Stimulated activated naive CD4-positive, alpha-beta T cell (primary cell): ENCODE data around the gene MRPL53.

Experiments
- DNase-seq, 6 experiments: peaks; one replicate each; lab custom pipeline; 2025; lab: John Stamatoyannopoulos, UW

Gene MRPL53

GRCh38 chr2:74472086-74472944 lies at the start of gene MRPL53:
Gene MRPL53 (minus strand): TSS chr2:74472680. CDS start chr2:74472660, 20 bp downstream.
- DNase-seq = peak; percentile 88 to 96 (median 94)

DNA sequence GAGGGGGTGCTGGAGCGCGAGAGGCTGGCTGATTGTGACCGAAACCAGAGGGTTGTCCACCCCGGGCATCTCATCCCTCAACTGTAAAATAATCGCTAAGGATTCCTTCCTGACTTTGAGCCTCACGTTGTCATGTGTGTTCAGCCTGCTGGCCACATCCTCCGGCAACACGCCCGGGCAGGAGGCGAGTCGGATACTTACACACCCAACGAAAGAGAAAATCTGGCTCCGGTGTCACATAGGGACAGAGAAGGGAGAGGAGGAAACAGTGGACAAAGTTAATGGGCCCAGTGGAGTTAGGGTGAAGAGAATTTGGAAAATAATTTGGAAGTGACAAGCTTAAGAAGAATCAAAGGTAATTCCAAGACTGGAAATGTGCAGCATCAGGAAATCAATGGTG lies 44.2 kb upstream of the MRPL53 start:
- no peak for DNase-seq

- DNase-seq = peak in 5 of 6 experiments; percentile 48 to 76 (median 62)
These were observed 43.6 kb upstream of the MRPL53 start for GRCh38 chr2:74515981-74516633.

DNA sequence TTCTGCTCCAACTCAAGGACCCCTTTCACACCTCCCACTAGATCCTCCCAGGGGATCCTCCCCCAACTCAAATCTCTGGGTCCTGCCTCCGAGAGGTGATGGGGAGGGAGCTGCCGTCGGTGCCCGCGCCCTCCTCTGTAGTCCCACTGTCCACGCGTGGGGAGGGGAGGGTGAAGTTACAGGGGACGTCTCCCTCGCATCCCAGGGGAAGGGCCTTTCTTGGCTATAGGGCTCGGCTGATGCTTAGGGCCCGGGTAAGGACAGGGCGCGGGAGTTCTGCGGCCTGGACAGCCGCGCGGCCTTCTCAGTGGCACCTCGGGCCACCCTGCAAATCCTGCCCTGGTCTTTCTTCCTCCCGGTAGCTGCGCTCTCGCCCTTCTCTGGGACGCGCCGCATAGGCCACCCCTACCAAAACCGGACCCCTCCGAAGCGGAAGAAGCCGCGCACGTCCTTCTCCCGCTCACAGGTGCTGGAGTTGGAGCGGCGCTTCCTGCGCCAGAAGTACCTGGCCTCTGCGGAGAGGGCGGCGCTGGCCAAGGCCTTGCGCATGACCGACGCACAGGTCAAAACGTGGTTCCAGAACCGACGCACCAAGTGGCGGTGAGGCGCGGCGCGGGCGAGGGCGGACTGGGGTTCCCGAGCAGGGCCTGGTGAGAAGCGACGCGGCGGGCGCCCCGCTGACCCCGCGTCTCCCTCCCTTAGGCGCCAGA lies 42.9 kb upstream of the MRPL53 start:
- peak in 2 of 6 experiments; percentile 4 to 30 for DNase-seq

- DNase-seq = peak in 2 of 6 experiments; percentile 30 to 43
These were observed 42.1 kb upstream of the MRPL53 start, which contains the start of gene TLX2 for GRCh38 chr2:74514368-74515270. Gene TLX2 (plus strand): TSS chr2:74514450. CDS start chr2:74514807, 357 bp downstream.

DNA sequence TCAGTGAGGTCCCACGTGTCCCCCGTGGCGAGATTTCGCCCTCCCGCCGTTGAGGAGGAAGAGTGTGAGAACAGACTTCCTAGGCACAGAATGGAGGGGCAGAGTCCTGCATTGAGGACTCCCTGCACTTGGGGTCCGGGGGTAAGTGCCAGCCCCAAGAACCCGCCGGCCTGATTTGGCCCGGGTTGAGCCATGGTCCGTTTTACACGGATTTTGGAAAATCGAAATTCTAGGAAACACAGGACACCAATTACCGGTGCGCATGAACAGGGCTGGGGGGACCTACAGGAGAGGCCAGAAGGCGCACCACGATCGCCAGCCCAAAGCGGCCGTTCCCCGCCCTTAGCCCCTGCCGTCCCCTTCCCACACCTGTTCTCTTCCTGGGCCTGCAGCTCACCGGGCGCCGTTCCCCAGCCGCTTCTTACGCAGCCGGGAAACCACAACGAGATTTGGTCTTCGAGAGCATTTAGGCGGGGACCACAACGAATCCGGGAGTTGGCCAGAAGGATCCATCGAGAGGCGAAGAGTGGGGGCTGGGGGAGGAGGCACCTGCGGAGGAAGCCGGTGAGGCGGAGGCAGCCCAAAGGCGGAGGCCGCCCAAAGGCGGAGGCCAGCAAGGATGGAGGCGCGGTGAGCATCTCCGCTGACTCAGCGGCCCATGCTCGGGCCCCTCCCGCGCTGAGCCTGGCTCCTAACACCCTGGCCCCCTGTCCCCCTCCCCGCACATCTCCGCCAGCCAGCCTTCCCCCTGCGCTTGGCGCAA lies 41.3 kb upstream of the MRPL53 start:
- DNase-seq = peak in 2 of 6 experiments; percentile 20 to 28

GRCh38 chr2:74512744-74513604 lies 40.5 kb upstream of the MRPL53 start:
- no peak for DNase-seq

- no peak for DNase-seq
These were observed 38.9 kb upstream of the MRPL53 start for GRCh38 chr2:74511104-74511989.

GRCh38 chr2:74510272-74510671 lies 37.8 kb upstream of the MRPL53 start:
- DNase-seq = no peak

DNA sequence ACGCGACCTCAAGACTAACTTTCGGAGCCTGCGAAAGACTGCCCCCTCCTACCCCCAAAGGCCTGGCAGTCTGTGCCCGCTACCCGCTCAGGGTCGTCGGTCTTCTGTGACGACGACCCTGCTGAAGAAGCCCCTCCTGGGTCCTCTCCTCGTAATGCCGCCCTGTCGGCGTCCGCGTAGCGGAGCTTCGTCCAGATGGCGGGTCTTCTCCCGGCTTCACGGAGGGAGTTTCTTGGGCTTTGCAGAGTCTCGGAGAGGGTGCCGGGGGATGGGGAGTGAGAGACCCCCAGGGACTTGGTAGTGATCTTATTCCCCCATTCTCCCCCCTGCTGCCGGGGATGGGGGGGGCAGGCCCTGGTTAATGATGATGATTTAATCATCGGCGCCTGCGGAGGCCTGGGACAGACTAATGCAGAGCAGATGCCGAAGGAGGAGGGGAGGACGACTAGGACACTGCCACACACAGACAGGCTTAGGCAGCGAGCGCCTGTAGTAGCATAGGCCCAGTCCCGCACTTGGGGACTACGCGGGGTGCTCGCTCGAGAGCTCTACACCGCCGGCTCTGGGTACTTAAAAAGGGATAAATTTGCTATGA lies 35.5 kb upstream of the MRPL53 start:
- DNase-seq = peak in 2 of 6 experiments; percentile 13 to 51

- peak; percentile 94 to 100 (median 98) for DNase-seq
These were observed 34.9 kb upstream of the MRPL53 start, which contains the start of gene PCGF1 for GRCh38 chr2:74507145-74507925. Gene PCGF1 (minus strand): TSS chr2:74507695. CDS start chr2:74507668, 27 bp downstream.

GRCh38 chr2:74505448-74506246 lies 33.2 kb upstream of the MRPL53 start:
- no peak for DNase-seq

- DNase-seq = no peak
These were observed 32.1 kb upstream of the MRPL53 start for GRCh38 chr2:74504591-74504990.

DNA sequence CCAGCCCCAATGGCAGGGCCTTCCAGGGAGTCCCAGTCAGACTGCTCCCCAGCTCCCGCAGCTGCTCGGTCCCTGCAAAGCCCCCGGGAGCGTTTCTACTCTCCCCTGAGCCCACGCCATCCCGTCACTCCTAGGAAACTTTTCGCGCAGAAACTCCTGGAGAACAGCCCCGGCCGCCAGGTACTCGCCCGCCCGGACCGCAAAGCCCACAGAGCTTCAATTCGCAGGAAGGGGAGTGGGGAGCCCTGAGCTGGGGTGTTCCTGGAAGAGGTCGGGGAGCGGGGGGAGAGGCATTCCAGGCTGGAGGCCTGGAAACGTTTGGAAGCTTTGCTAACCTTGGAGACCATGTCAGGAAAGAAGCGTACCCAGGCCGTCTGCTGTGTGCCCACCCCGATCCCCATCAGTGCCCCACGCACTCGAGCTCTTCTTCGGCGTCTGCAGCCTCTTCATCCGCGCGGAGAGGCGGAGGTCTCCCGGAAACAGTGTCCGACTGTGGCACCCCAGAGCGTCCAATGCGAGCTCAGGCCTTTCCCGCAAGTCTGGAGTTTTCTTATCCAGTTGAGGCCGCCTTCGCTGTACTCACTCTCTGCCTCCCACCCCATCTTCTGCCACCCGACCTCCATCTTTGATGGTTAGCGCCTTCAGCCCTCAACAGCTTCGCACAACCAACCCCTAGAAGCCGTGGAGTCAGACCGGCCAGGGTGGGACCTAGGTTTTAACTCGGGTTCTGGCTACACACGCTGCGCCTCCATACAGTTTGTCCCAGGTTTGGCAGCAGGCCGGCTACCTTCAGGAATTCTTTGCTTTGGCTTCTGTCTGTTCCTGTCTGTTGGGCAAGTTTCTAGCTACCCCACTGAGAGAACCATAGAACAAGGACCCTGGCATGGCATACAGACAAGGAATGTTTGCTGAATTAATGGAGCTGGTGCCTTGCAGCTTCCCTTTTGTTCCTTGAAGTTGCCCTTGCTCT lies 31.3 kb upstream of the MRPL53 start:
- DNase-seq = no peak
